Stimulated activated CD4-positive, alpha-beta T cell treated with anti-CD3 and anti-CD28 coated beads, Interleukin-12 subunit alpha, Interleukin-12 subunit beta, amount 100 ng/mL, for 4 hours (primary cell): Measurements from ENCODE around the gene UBXN11.

Experiments used
- DNase-seq: peaks from one replicate; pipeline ENCODE4 v3.0.0-alpha.2; 2020

UBXN11 gene

GRCh38 chr1:26259005-26259404 is 47.4 kb downstream of the UBXN11 start:
- DNase-seq, result no peak

DNA sequence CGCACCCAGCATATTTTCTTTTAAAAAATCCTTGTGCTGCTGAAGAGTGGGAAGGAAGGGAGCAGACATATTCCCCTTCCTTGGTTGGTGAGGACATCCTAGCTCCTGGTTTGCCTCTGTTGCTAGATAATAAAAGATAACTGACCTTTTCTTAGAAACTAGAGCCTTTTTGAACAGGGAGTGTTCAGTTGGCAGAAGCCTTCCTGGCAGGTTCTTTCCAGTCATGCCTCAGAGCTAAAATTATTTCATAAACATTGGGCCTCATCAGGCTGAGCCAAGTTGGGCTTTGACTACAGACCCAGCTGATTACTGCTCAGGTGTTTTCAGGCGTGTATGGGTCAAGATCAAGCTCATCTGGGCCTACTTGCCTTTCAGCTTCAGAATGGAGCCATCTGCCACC is 49.2 kb downstream of the UBXN11 start:
- DNase-seq, result no peak

DNA sequence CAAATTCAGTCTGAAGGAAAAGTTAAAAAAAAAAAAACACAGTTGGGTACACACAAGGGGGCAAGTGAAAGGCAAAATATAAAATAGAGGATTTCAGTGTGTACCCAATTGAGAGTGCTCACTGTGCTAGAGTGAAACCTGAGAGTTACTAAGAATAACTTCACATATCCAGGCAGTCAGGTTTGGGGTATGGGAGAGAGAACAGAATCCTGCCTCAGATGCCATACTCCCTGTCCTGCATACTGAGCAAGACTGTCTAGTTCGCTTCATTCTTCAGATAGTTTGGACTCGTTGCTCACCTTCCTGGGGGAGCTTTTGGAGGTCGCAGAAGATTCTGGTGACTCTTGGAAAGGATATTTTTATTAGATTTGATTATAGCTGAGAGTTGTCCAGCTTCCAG is 52.0 kb downstream of the UBXN11 start:
- no peak for DNase-seq

DNA sequence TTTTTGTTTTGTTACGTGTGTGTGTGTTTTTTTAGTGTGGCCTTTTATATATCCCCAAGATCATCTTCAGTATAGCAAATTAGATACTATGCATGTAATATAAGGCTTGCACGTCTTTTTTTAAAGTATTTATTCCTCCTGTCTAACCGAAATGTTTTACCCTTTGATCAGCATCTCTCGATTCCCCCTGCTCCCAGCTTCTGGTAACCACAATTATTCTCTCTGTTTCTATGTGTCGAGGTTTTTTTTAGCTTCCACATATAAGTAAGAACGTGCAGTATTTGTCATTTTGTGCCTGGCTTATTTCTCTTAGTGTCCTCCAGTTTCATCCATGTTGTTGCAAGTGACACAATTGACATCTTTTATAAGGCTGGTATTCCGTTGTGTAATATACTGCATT is 53.7 kb downstream of the UBXN11 start:
- no peak for DNase-seq

DNA sequence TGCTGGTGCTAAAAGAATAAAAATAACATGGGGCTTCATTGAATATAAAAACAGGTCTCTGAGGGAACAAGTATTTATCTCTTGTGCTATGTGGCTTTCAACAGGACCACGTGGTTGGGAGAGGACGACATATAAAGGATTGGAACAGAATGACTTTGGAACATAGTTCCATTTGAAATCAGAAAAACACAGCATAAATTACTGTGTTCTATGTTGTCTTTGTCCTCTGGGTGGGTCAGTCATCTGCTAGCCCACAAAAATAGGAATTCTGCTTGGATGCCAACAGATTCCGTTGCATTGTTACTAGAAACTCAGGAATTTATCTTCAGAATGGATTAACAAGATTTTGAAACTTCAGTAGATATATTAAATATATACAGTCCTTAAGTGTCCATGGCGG is 66.5 kb downstream of the UBXN11 start:
- no peak for DNase-seq

GRCh38 chr1:26237230-26237966 is 69.0 kb downstream of the UBXN11 start:
- no peak for DNase-seq

DNA sequence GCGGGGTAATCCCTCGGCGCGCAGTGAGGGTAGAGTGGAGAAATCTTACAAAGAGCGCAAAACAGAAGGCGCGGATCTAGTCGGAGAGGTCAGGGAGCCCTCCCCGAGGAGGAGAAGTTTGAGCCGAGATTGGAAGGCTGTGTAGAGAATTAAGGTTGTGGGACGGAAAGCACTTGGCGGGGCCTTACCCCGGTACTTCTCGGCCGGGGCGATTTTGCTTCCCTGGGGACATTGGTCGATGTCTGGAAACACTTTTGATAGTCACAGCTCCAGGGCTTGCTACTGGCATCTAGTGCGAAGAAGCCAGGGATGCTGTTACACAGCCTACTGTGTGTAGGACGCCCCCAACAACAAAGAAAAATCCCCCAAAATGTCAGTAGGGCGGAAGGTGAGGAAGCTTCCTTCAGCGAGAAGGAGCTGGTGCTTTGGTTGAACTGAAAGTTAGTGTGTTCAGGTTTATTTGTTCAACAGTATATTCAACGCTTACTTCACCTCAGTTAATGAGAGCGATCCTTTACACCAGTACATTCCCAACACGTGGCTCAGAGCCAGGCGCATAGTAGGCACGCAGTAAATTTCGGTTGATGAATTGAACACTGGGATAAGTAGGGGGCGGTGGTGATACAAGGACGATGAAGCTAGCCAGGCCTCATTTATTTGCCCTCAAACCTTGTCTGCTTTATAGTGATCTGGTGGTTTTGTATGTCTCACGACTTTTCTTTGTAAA is 71.6 kb downstream of the UBXN11 start:
- DNase-seq, result peak; percentile 12

DNA sequence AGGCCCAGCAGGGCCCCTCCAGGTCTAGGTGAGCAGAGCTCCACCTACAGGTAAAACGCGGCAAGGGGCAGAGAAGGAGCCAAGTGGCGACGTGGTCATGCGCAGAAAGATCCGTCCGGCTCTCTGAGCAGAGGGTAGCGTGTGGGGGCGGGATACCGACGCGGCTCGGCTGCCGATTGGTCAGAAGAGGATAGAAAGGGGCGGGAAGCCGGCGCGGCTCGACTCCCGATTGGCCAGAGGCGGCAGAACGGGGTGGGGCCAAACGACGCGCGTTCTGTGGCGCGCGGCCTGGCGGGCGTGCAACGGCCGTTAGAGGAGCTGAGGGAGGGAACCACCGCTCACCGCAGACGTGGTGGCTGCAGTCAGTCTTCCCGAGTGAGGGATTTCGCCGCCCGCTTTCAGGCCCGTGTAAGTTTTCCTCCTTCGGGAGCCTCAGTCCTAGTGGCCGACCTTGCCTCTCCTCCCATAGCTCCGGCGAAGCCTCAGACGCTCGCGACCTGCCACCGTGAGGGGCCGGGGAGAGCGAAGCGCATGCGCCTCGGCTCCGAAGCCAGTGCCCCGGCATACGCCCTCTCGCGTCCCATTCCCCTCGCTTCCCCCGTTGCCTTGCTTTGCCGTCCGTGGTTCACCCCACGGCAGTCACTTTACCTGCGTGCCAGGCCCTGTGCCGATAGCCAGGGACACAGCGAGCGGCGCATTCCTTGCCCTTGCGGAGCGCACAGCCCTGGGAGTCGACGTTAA is 72.4 kb downstream of the UBXN11 start, which contains the start of gene CEP85:
Gene CEP85, plus strand, starts transcription at position 298 of the 741 bp plus-strand sequence. CDS start 5,584 bp downstream, outside the sequence.
- DNase-seq, result peak; percentile 98
